ENCODE measurements around the gene ATP8B1. TPM values are rescaled to one million over a fixed set of nuclear protein-coding genes. Genes with fewer than 3 reads are reported as not detected.

ATP8B1 gene
- total RNA-seq, 2 experiments from 2014 or later = 0.18 to 0.38 TPM

DNA sequence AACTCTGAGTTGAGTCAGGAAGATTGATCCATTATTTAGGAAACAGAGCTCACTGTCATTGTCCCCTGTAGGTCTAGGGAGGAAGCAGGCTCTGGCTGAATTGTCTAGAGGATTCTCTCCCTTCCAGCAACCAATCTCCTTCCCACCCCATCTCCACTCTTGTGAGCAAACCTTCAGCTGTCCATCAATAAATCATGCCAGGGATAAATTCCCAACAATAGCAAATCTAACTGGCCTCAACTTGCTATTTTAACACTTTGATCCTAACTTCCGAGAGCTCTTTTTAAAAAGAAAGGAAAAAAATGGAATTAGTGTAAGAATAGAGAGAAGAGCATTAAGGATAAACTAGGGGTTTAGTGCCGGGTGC is 53.5 kb downstream of the ATP8B1 start:
- CTCF ChIA-PET = interaction anchor here (1.4 kb wide), 1 partner anchor 372 kb away, joined by 3 read pairs; no protein-coding TSS in a partner anchor
- no peak for DNase-seq
- ATAC-seq = no peak
- Mint-ChIP-seq H3K4me1 (ENCODE audit: low read depth) (peaks cover 5% of the 10 kb centered on the region), H3K36me3 (ENCODE audit: low read depth) (no peaks in the 10 kb centered on the region), H3K27me3 (no peaks in the 10 kb centered on the region), H3K27ac (no peak overlapping the region), H3K4me3 (no peak overlapping the region), H3K9me3 (no peaks in the 10 kb centered on the region)
- POLR2A ChIA-PET = no interaction called here
- intact Hi-C loops (cut with micrococcal nuclease) = no loop called here
- TF ChIP-seq, protein P1, sequence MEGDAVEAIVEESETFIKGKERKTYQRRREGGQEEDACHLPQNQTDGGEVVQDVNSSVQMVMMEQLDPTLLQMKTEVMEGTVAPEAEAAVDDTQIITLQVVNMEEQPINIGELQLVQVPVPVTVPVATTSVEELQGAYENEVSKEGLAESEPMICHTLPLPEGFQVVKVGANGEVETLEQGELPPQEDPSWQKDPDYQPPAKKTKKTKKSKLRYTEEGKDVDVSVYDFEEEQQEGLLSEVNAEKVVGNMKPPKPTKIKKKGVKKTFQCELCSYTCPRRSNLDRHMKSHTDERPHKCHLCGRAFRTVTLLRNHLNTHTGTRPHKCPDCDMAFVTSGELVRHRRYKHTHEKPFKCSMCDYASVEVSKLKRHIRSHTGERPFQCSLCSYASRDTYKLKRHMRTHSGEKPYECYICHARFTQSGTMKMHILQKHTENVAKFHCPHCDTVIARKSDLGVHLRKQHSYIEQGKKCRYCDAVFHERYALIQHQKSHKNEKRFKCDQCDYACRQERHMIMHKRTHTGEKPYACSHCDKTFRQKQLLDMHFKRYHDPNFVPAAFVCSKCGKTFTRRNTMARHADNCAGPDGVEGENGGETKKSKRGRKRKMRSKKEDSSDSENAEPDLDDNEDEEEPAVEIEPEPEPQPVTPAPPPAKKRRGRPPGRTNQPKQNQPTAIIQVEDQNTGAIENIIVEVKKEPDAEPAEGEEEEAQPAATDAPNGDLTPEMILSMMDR (IDR thresholded peaks at IDR 0.05) = no peak

DNA sequence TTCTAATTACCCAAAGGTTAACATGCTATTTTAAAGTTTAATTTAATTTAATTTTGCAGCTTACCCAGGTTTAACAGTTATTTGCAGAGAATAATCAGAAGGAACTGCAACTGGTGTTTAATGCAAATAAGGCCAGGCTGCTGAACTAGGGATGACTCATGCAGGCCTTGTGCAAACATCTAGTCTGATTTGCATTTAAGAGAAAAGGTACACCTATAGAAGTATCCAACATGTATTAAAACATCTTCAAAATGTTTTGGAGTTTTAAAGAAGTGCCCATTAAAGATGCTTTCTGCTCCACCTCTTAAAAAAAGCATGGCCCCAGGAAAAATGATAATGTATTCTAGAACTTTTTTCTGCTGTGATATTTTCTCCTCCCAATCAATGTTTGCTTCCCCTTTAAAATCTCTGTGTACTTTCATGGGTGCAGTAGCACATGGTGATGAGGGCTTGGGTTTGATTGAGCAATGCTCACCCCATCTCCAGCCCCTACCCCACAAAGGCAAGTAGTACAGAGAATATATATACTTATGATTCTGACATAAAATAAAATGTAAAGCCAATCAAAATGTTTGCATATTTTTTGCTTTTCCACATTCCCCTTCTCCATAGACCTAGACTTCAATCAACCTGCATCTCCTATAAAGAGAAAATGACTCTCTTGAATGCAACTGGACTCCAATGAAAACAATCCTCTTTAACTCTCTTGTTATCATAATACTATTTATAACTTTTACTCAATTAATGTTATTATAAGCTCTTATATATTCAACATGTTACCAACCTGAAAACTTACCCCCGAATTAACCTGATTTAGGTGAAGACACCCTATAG is 54.1 kb downstream of the ATP8B1 start:
- ChIA-PET CTCF (interaction anchor here (1.4 kb wide), 1 partner anchor 372 kb away, joined by 3 read pairs; no protein-coding TSS in a partner anchor), POLR2A (no interaction called here)
- ATAC-seq (no peak), DNase-seq (no peak)
- Mint-ChIP-seq H3K27ac (no peak overlapping the region), H3K9me3 (no peaks in the 10 kb centered on the region), H3K36me3 (ENCODE audit: low read depth) (no peaks in the 10 kb centered on the region), H3K4me3 (no peak overlapping the region), H3K4me1 (ENCODE audit: low read depth) (peaks cover 5% of the 10 kb centered on the region), H3K27me3 (no peaks in the 10 kb centered on the region)
- intact Hi-C loops (cut with micrococcal nuclease) = no loop called here
- TF ChIP-seq, protein P1 (IDR thresholded peaks at IDR 0.05) = no peak

DNA sequence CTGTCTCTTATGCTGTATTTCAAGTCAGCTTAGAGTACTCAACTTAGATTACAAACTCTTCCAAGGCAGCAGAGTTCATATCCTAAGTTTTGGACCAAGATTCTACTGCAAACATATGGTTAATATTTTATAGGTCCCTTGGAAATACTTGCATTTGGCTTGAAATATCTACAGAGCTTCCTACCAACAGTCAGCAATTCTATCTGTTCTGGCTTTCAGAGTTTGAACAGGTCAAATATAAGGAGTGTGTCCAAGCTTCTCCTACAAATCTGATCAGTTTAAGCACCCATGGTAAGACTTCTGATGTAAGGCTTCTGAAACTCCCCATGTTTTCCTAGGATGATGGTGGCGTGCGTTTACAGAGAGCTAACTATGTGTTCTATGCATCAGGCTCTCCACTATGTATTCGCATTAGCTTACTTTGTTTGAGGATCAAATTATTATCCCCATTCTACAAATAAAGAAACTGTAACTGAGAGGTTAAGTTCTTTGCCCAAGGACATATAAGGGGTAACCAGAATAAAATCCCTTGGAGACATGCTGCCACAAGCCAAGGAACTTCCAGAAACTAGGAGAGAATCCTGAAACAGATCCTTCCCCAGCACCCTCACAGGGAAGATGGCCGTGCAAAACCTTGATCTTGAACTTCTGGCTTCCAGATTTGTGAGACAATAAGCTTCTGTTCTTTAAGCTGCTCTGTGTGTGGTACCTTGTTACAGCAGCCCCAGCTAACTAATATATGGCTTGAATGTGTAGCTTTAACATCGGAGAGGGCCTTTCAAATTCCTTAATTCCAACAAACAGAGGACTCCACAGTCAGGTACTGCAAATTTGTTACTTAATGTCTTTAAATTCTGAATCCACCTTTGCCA is 55.1 kb downstream of the ATP8B1 start:
- CTCF ChIA-PET = no interaction called here
- POLR2A ChIA-PET = no interaction called here
- no peaks in the 10 kb centered on the region for H3K27me3 Mint-ChIP-seq
- intact Hi-C loops (cut with micrococcal nuclease) = no loop called here
- ATAC-seq = no peak
- H3K4me3 Mint-ChIP-seq = no peak overlapping the region
- no peaks in the 10 kb centered on the region for H3K36me3 Mint-ChIP-seq (ENCODE audit: low read depth)
- peaks cover 2% of the 10 kb centered on the region for H3K4me1 Mint-ChIP-seq (ENCODE audit: low read depth)
- no peaks in the 10 kb centered on the region for H3K9me3 Mint-ChIP-seq
- no peak overlapping the region for H3K27ac Mint-ChIP-seq
- TF ChIP-seq, protein P1 (IDR thresholded peaks at IDR 0.05) = no peak
- DNase-seq = no peak

DNA sequence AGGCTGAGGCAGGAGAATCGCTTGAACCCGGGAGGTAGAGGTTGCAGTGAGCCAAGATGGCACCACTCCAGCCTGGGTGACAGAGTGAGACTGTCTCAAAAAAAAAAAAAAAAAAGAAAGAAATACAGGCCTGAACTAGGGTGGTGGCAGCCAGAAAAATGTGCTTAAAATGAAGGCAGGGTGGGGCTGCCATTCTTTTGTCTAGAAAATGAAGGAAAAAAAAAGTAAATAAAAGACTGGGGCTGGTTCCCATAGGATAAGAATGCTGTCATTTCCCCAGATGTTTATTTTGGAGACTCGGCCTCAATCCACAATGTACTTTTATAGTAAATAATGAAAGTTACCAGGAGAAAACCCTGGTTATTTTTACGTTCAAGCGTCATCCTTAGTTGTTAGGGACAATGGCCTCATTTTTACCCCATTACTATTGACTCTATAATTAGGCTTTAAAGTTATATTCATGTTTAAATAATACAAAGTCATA is 58.9 kb downstream of the ATP8B1 start:
- peaks cover 3% of the 10 kb centered on the region for H3K9me3 Mint-ChIP-seq
- CTCF ChIA-PET = interaction anchor here (0.7 kb wide), 1 partner anchor 15 kb away, joined by 3 read pairs; no protein-coding TSS in a partner anchor
- no peak overlapping the region for H3K27ac Mint-ChIP-seq
- intact Hi-C loops (cut with micrococcal nuclease) = no loop called here
- TF ChIP-seq, protein P1 (IDR thresholded peaks at IDR 0.05) = no peak
- H3K4me1 Mint-ChIP-seq (ENCODE audit: low read depth) = no peaks in the 10 kb centered on the region
- no peak overlapping the region for H3K4me3 Mint-ChIP-seq
- peaks cover under 1% of the 10 kb centered on the region for H3K36me3 Mint-ChIP-seq (ENCODE audit: low read depth)
- DNase-seq = no peak
- ATAC-seq = no peak
- no peaks in the 10 kb centered on the region for H3K27me3 Mint-ChIP-seq
- POLR2A ChIA-PET = no interaction called here

Measured in activated CD8-positive, alpha-beta T cell treated with anti-CD3 and anti-CD28 coated beads for 36 hours (primary cell).